ENCODE measurements around the gene MPRIP. TPM values are rescaled to one million over a fixed set of nuclear protein-coding genes. Genes with fewer than 3 reads are reported as not detected.

MPRIP gene
- total RNA-seq, 4 donors from 2014 or later, result 141 to 305 (median 291) TPM

DNA sequence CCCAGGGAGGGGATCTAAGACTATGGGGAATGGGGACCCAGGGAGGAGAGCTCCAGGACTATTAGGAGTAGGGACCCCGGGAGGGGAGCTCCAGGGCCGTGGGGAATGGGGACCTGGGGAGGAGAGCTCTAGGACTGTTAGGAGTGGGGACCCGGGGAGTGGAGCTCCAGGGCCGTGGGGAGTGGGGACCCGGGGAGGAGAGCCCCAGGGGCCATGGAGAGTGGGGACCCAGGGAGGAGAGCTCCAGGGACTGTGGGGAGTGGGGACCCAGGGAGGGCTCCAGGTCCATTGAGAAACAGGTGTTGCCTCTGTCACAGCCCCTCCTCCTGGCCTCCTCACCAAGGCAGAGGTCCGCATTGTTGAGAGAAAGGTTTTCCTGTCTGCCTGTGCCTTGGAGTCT lies 16.0 kb downstream of the MPRIP start:
- Histone ChIP-seq H3K27ac (no peak overlapping the region), H3K9me3 (no peaks in the 10 kb centered on the region), H3K4me1 (peaks cover 0 to 49% (median 3%) of the 10 kb centered on the region in 4 donors), H3K4me3 (no peak overlapping the region), H3K27me3 (no peaks in the 10 kb centered on the region), H3K36me3 (peaks cover 0 to 9% (median 0%) of the 10 kb centered on the region in 3 donors)
- DNase-seq, result peak in 1 of 3 donors; percentile 29
- TF ChIP-seq, protein P1, sequence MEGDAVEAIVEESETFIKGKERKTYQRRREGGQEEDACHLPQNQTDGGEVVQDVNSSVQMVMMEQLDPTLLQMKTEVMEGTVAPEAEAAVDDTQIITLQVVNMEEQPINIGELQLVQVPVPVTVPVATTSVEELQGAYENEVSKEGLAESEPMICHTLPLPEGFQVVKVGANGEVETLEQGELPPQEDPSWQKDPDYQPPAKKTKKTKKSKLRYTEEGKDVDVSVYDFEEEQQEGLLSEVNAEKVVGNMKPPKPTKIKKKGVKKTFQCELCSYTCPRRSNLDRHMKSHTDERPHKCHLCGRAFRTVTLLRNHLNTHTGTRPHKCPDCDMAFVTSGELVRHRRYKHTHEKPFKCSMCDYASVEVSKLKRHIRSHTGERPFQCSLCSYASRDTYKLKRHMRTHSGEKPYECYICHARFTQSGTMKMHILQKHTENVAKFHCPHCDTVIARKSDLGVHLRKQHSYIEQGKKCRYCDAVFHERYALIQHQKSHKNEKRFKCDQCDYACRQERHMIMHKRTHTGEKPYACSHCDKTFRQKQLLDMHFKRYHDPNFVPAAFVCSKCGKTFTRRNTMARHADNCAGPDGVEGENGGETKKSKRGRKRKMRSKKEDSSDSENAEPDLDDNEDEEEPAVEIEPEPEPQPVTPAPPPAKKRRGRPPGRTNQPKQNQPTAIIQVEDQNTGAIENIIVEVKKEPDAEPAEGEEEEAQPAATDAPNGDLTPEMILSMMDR (IDR thresholded peaks at IDR 0.05), result no peak
- TF ChIP-seq POLR2A (IDR thresholded peaks at IDR 0.05), result no peak

DNA sequence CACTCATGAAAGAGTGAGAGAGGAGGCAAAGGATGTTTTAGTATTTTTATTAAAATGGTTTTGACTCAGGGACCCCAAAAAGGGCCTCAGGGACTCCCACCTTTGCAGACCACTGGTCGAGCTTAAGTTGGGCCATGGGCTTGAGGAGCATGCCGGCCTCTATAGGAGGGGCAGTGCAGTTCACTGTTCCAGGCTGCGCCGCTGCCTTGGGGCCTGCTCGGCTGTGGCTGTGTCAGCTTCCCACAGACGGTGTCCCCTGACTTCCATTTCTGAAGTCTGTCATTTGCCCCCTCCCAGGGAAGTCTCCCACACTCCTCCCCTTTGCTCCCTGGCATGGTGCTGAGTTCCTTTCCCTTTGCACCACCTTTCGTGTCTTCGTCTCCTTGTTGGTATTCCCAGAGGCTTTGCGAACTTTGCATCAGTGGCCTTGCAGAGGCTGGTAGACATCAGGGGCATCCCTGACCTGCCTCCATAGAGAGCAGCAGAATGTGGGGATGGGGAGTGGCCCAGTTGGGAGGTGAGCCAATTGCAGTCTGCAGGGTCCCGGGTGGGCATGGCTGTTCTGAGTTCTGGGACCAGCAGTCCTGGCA lies 17.1 kb downstream of the MPRIP start:
- Histone ChIP-seq H3K27me3 (no peaks in the 10 kb centered on the region), H3K4me3 (no peak overlapping the region), H3K4me1 (peaks cover 0 to 53% (median 3%) of the 10 kb centered on the region in 4 donors), H3K9me3 (no peaks in the 10 kb centered on the region), H3K27ac (no peak overlapping the region), H3K36me3 (peaks cover 0 to 9% (median 0%) of the 10 kb centered on the region in 3 donors)
- no peak for TF ChIP-seq POLR2A (IDR thresholded peaks at IDR 0.05)
- TF ChIP-seq, protein P1 (IDR thresholded peaks at IDR 0.05), result no peak
- DNase-seq, result peak in 1 of 3 donors; percentile 33

DNA sequence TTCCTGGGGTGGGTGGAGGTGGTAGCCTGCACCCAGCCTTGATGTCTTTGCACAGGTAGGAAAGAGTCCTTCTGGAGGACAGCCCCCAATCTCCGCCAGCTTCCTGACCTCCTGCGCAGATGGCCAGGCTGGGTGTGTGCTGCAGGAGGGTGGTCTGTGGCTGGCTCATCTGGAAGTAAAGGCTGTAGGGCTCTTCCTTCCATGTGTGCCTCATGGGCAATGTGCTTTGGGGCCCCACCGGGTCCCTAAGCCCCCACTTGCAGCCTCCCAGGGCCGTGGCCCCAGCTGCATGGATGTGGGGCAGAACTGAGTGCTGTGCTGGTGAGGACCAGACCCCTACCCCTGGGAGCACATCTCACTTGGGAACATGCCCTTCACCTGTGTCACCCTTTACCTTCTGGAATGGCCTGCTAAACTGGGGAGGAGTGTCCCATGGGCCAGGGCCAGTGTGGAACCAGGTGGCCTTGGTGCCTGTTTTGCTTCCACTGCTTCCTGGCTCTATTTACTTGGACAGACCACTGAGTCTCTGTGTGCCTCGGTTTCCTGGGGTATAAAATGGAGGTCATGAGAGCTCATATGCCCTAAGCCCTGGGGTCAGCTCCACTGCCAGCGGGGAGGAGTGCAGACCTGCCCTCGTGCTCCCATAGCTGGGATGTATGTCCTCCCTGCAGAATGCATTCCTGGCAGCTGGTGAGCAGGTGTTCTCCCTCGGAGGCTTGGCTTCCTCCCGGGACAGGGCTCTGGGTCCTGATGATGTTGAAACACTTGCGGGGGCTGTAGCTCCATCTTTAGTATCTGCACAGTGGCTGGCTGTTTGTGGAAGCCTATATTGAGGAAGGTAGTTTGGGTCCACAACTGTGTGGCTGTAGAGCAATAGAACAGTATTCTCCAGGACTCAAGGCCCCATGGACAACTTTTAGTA lies 18.0 kb downstream of the MPRIP start:
- Histone ChIP-seq H3K4me1 (peaks cover 0 to 48% (median 3%) of the 10 kb centered on the region in 4 donors), H3K36me3 (peaks cover 0 to 9% (median 0%) of the 10 kb centered on the region in 3 donors), H3K27me3 (no peaks in the 10 kb centered on the region), H3K27ac (no peak overlapping the region), H3K9me3 (no peaks in the 10 kb centered on the region), H3K4me3 (no peak overlapping the region)
- no peak for TF ChIP-seq POLR2A (IDR thresholded peaks at IDR 0.05)
- TF ChIP-seq, protein P1 (IDR thresholded peaks at IDR 0.05), result no peak
- peak in 1 of 3 donors; percentile 39 for DNase-seq

DNA sequence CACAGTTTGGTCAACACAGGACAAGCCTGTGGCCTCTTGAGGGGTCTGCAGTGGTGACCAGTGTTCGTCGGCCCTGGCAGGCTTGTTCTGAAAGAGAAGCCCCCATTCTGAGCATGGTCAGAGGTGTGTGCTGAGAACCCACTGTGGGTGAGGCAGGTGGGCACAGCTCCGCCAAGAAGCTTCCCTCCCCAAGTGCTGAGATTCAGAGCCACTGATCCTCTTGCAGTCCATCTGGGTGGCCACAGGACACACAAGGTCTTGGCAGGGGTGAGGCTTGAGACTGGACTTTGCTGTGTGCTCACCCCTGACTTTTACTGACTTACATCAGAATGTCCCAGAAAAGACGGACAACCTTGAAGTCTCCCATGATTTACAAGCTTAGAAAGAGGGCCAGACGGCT lies 18.7 kb downstream of the MPRIP start:
- Histone ChIP-seq H3K27ac (no peak overlapping the region), H3K4me1 (peaks cover 0 to 42% (median 3%) of the 10 kb centered on the region in 4 donors), H3K9me3 (no peaks in the 10 kb centered on the region), H3K27me3 (no peaks in the 10 kb centered on the region), H3K4me3 (no peak overlapping the region), H3K36me3 (peaks cover 0 to 9% (median 0%) of the 10 kb centered on the region in 3 donors)
- peak in 1 of 3 donors; percentile 38 for DNase-seq
- TF ChIP-seq POLR2A (IDR thresholded peaks at IDR 0.05), result no peak
- TF ChIP-seq, protein P1 (IDR thresholded peaks at IDR 0.05), result no peak

DNA sequence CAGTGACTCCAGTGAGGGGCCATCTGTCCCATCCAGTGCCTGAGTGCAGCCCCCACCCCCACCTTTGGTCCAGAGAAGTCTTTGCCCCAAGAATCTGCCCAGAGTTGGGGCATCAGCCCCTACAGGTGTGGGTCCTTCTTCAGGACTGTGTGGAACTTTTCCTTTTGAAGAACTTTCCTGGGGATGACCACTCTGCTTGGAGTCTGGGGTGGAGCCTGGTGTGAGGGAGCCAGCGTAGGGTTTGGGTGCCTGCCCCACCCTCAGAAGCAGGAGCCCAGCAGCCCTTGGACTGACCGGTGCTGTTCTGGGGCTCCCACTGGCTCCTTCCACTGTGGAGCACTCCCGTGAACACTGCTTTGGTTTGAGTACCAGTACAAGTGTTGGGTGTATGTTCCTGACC lies 19.3 kb downstream of the MPRIP start:
- TF ChIP-seq POLR2A (IDR thresholded peaks at IDR 0.05), result no peak
- TF ChIP-seq, protein P1 (IDR thresholded peaks at IDR 0.05), result no peak
- Histone ChIP-seq H3K9me3 (no peaks in the 10 kb centered on the region), H3K27ac (no peak overlapping the region), H3K36me3 (peaks cover 0 to 9% (median 0%) of the 10 kb centered on the region in 3 donors), H3K4me1 (peaks cover 0 to 36% (median 3%) of the 10 kb centered on the region in 4 donors), H3K27me3 (no peaks in the 10 kb centered on the region), H3K4me3 (no peak overlapping the region)
- DNase-seq, result peak in 1 of 3 donors; percentile 32

Measured in Peyer's patch (tissue), 4 donors.